ENCODE results near the gene NHERF1.

Gene NHERF1

DNA sequence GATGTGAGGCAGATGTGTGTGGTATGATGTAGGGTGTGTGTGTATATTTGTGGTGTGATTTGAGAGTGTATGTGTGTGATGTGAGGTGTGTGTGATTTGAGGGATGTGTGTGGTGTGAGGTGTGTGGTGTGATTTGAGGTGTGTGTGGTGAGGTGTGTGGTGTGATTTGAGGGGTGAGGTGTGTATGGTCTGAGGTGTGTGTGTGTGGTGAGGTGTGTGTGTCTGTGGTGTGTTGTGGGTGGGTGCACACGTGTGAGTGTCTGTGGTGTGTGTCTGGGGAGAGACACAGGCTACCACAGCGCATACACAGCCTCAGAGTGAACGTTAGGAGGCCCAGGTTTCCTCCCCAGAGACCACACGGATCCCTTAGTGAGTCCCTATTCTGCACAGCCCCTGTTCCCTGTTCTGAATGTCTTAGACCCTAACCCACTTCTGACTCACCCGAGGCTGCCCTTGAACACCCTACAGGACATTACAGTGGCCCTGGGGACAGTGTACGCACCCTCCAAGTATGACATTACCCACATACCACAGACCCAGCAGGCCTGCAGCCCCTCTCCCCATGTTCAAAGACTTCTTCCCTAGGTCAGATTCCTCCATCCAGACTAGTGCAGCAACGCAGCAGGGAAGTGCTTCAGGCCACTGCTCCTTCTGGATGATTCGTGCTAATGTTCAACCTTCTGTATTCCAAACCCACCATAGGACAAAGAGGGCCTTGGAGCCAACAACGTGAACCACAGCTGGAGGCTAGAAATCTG, 14.9 kb upstream of the NHERF1 start:
- no peak for DNase-seq

- DNase-seq, result no peak
These were observed 14.2 kb upstream of the NHERF1 start for GRCh38 chr17:74734256-74734655.

DNA sequence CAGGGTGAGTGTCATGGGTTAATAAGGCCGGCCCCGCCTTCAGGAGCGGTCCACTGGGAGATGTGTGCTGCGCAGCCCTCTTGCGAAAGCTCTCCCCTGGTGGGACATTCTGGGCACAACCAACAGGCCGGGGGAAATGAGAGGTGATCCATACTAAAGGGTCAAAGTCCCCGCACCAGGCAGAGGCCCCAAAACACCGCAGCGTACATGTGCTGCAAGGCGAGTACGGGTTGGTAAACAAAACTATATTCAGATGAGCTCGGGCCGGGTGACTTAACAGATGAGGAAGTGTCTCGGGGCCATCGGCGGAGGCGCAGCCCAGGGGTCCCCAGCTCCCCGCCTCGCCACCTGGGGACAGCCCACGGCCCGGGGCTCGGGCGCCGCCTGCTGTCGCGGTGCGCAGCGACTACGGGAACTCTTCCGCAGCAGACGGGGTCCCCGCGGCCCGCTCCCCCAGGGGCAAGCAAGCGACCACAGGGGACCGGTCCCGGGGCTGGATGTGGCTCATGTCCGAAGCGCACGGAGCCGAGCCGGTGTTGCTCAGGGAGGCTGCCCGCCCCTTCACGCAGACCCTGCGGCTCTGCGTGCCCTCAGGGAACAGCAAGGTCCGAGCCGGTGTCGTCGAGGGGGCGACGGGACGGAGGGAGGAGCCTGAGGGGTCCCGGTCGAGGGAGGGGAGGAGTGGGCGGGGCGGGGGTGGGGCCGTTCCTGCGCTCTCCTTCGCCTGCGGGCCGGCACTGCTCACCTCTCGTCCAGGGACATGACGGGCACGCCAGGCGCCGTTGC, 11.7 kb upstream of the NHERF1 start, which contains the start of gene RAB37:
TSS of gene RAB37 (plus strand) at position 744 of the 786 bp plus-strand sequence. CDS start at position 761, 17 bp downstream.
- no peak for DNase-seq

- DNase-seq, result no peak
These were observed 11.0 kb upstream of the NHERF1 start for GRCh38 chr17:74737299-74738050.

- no peak for DNase-seq
These were observed 10.1 kb upstream of the NHERF1 start for GRCh38 chr17:74738051-74738996.

GRCh38 chr17:74739227-74739831, 9.1 kb upstream of the NHERF1 start:
- DNase-seq, result no peak

GRCh38 chr17:74740173-74740572, 8.3 kb upstream of the NHERF1 start:
- no peak for DNase-seq

DNA sequence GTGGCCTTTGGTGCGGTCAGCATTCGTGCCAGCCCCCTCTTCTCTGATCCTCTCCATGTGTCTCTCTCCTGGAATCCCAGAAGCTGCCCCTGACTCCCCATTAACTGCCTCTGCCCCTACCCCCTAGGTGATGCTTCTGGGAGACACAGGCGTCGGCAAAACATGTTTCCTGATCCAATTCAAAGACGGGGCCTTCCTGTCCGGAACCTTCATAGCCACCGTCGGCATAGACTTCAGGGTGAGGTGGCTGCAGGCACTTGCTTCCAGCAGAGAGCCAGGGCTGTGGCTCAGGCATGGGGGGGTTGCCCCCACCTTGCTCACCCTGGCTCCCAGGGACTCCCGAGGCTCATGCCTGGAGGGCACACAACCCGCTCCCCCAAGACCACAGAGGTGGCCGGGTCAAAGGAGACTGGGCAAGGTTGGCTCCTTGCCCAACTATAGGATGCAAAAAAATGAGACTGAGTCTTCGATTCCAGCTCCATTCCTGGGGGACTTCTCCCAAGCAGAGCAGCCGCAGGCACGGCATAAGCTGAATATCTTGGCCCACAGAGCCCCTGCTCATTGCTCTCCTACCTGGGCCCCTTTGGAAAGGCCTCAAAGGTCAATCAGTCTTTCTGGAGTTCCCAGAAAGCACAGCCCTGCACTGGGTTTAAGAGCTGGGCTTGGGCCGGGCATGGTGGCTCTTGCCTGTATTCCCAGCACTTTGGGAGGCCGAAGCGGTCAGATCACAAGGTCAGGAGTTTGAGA, 7.6 kb upstream of the NHERF1 start:
- DNase-seq, result no peak

GRCh38 chr17:74742153-74742515, 6.3 kb upstream of the NHERF1 start:
- no peak for DNase-seq

DNA sequence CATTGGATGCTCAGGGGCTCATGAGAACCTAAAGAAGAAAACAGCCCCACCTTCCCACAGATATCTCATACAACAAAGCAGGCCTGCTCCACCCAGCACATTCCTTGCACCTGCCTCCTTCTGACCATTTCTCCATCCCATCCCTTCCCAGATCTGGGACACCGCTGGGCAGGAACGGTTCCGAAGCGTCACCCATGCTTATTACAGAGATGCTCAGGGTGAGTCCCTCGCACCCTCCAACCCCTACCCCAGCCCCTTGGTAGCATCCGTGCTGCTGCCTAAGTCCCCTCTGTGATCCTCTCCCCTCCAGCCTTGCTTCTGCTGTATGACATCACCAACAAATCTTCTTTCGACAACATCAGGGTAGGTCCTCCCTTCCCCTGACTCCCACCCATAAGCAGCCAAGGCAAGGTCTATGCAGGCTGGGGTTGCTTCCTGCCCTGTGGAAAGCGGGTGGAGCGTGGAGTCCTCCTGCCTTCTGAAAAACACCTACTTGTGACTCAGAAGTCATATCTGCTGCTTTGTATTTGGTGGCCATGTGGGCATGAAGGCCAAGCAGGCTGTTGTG, 5.4 kb upstream of the NHERF1 start:
- DNase-seq, result no peak

DNA sequence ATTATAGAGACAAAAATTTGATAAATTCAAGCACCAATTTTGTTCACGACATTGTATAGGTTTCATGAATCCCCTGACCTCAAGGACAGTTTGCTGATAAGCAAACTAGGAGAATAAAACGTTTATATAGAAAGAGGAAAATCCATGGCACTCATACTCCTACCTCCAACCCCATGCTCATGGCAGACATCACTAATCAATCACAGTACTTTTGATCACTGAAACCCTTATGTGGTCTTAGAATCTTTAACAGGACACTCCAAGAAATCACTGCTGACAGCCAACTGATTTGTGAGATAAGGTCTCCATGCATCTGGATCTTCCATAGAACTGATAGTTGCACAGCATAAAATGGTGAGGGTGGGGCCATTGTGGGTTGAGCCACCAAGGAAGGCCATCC, 4.7 kb upstream of the NHERF1 start:
- DNase-seq, result no peak

GRCh38 chr17:74744349-74744713, 4.1 kb upstream of the NHERF1 start:
- DNase-seq, result no peak

DNA sequence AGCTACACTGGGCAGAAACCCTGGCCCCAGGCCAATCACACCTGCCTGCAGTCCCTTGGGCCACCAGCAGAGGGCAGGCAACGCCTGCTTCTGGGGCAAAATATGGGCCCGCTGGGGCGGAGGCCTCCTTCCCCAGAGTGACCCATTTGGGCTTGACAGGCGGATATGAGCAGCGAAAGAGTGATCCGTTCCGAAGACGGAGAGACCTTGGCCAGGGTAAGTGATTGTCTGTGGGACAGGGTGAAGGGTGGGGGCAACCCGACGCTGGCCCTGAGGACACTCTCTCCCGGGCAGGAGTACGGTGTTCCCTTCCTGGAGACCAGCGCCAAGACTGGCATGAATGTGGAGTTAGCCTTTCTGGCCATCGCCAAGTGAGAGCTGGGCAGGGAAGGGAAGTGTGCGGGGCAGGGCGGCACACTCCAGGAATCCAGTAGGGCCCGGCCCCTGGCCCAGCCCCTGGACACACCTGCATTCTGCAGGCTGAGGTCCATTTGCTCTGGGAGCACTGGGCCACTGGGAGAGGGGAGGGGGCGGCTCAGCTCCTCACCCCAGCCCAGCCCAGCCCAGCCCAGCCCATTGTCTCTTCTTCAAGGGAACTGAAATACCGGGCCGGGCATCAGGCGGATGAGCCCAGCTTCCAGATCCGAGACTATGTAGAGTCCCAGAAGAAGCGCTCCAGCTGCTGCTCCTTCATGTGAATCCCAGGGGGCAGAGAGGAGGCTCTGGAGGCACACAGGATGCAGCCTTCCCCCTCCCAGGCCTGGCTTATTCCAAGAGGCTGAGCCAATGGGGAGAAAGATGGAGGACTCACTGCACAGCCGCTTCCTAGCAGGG, 3.5 kb upstream of the NHERF1 start:
- DNase-seq, result no peak

DNA sequence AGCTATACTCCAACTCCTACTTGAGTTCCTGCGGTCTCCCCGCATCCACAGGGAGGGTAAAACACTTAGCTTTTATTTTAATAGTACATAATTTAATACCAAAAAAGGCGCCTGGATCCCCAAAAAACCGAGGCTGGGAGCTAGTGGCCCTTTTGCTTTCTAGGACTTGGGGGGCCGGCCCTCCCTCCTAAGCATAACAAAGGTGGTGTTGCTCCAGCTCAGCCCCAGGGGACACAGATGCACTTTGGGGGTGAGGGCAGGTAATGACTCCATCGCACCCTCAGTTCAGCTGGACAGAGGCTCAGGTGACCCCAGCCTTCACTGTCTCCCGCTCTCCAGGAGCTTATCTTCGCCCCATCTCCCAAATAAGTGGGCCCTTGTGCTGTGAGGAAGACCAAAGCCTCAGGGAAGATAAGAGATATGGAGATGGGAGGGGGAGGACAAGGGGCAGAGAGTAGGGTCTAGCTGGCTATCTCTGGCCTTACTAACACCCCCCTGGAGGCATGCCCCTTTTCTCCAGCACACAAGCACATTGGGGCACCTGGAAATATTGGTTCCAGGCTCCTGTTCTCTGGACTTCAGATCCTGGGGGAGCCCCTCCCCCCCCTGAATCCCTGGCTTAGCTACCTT, 2.8 kb upstream of the NHERF1 start:
- no peak for DNase-seq

DNA sequence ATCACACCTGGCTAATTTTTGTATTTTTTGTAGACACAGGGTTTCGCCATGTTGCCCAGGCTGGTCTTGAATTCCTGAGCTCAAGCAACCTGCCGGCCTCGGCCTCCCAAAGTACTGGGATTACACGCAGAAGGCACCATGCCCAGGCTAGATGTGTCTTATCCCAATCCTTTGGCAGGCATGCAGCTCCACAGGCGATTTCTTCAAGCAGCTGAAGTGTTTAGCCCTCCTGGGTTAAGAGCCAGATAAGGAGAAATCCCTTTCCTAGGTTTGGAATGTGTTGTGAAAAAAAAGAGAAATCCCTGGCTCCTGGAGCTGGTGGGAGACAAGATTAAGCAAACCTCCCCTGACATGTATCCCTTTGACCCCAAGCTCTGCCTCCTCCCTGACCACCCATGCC, 2.1 kb upstream of the NHERF1 start:
- no peak for DNase-seq

GRCh38 chr17:74746922-74747321, 1.5 kb upstream of the NHERF1 start:
- DNase-seq, result no peak

GRCh38 chr17:74748279-74748528, 224 bp upstream of the NHERF1 start:
- no peak for DNase-seq

- DNase-seq, result no peak
These were observed 1.0 kb downstream of the NHERF1 start for GRCh38 chr17:74749279-74750038.

DNA sequence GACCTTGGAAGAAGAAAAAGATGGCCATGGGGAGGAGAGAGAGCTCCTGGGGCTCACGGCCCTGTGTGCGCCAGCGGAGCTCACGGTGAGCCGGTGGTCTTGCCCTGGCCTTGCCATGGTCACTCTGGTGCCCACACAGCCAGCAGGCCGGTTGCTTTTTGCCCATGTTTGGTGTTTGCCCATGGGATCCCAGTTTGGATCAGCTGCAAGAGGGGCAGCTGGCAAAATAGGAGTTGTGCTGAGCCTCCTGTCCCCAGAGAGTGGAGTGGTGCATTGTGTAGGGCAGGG, 1.6 kb downstream of the NHERF1 start:
- DNase-seq, result no peak

All from NCI-H2107 (cell line).